ENCODE data around the gene ASXL1.

ASXL1 gene

GRCh38 chr20:32453467-32454163 lies 95.5 kb downstream of the ASXL1 start:
- no peak for DNase-seq (ENCODE audit: low read depth)

GRCh38 chr20:32454164-32455145 lies 96.3 kb downstream of the ASXL1 start:
- DNase-seq (ENCODE audit: low read depth): no peak

- no peak for DNase-seq (ENCODE audit: low read depth)
Measured at GRCh38 chr20:32455171-32455900, 97.2 kb downstream of the ASXL1 start.

- DNase-seq (ENCODE audit: low read depth): no peak
Measured at GRCh38 chr20:32455901-32456701, 98.0 kb downstream of the ASXL1 start.

- no peak for DNase-seq (ENCODE audit: low read depth)
Measured at GRCh38 chr20:32456869-32457478, 98.8 kb downstream of the ASXL1 start.

- no peak for DNase-seq (ENCODE audit: low read depth)
Measured at GRCh38 chr20:32457479-32457986, 99.4 kb downstream of the ASXL1 start.

GRCh38 chr20:32458061-32458836 lies 100.1 kb downstream of the ASXL1 start:
- no peak for DNase-seq (ENCODE audit: low read depth)

GRCh38 chr20:32458837-32459220 lies 100.7 kb downstream of the ASXL1 start:
- DNase-seq (ENCODE audit: low read depth): no peak

GRCh38 chr20:32460231-32460630 lies 102.1 kb downstream of the ASXL1 start:
- DNase-seq (ENCODE audit: low read depth): no peak

GRCh38 chr20:32460683-32461320 lies 102.7 kb downstream of the ASXL1 start:
- DNase-seq (ENCODE audit: low read depth): no peak

GRCh38 chr20:32461836-32462600 lies 103.9 kb downstream of the ASXL1 start:
- DNase-seq (ENCODE audit: low read depth): no peak

GRCh38 chr20:32462900-32463641 lies 104.9 kb downstream of the ASXL1 start:
- no peak for DNase-seq (ENCODE audit: low read depth)

- DNase-seq (ENCODE audit: low read depth): no peak
Measured at GRCh38 chr20:32463642-32464400, 105.7 kb downstream of the ASXL1 start.

GRCh38 chr20:32464401-32465091 lies 106.4 kb downstream of the ASXL1 start:
- DNase-seq (ENCODE audit: low read depth): no peak

- no peak for DNase-seq (ENCODE audit: low read depth)
Measured at GRCh38 chr20:32465092-32465900, 107.2 kb downstream of the ASXL1 start.

Measured in stimulated activated CD8-positive, alpha-beta memory T cell treated with anti-CD3 and anti-CD28 coated beads, Interleukin-12 subunit alpha, Interleukin-12 subunit beta, amount 100 ng/mL, for 4 hours (primary cell).